ENCODE measurements around the gene ADAMTSL5.

DNA sequence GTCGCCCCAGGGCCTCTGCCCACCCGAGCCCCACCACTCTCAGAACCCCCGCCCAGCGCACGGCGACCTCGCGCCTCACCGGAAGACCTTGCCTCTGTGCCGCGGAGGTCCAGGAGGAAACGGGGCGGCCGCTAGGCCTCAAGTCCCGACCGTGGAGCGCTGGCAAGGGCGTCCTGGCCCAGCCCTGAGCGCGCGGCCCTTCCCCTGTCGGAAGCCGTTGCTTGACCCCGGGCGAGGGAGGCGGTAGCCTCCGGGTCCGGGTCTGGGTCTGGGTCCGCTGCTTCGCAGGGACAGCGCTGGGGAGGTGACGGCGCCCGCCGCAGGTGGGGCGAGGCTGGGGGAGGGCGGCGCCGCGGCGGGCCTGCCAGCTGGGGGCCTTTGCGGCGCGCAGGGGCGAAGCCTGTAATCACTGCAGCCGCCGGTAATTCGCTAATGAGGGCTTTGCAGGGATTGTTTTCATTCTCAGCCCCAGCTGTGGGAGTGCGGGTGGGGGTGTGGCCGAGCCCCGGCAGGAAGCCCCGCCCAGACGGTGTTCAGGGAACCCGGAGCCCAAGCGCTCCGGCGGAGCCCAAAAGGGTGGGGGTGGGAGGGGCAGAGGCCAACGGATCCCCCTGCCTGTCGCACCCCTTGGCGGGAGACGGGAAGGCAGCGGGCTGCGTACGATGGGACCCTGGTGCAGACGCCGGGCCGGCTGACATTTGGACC is 42.4 kb downstream of the ADAMTSL5 start:
- TF ChIP-seq, protein P1, sequence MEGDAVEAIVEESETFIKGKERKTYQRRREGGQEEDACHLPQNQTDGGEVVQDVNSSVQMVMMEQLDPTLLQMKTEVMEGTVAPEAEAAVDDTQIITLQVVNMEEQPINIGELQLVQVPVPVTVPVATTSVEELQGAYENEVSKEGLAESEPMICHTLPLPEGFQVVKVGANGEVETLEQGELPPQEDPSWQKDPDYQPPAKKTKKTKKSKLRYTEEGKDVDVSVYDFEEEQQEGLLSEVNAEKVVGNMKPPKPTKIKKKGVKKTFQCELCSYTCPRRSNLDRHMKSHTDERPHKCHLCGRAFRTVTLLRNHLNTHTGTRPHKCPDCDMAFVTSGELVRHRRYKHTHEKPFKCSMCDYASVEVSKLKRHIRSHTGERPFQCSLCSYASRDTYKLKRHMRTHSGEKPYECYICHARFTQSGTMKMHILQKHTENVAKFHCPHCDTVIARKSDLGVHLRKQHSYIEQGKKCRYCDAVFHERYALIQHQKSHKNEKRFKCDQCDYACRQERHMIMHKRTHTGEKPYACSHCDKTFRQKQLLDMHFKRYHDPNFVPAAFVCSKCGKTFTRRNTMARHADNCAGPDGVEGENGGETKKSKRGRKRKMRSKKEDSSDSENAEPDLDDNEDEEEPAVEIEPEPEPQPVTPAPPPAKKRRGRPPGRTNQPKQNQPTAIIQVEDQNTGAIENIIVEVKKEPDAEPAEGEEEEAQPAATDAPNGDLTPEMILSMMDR (IDR thresholded peaks at IDR 0.05): no peak
- TF ChIP-seq POLR2A (IDR thresholded peaks at IDR 0.05): no peak
- TF ChIP-seq EP300 (IDR thresholded peaks at IDR 0.05): no peak
- no peak for TF ChIP-seq POLR2AphosphoS5 (IDR thresholded peaks at IDR 0.05)

Measured in sigmoid colon (tissue), 4 donors.